ENCODE data around the gene A1CF. TPM values are rescaled to one million over a fixed set of nuclear protein-coding genes. Genes with fewer than 3 reads are reported as not detected.

The A1CF gene
- total and polyA plus RNA-seq, 2 of the 8 experiments (the other 6 are each of a cell fraction or from before 2014, with no cell fraction given): not detected

- TF ChIP-seq TEAD4 (IDR thresholded peaks at IDR 0.05; ENCODE audit: low read depth, low read length) (no peak), TCF12 (IDR thresholded peaks at IDR 0.05; ENCODE audit: low read depth, low read length) (no peak), NANOG (IDR thresholded peaks at IDR 0.05; ENCODE audit: insufficient read depth, low read depth, low read length, poor library complexity, severe bottlenecking) (no peak), CBX5 (IDR thresholded peaks at IDR 0.05; ENCODE audit: low read depth, low read length) (no peak), NRF1 (IDR thresholded peaks at IDR 0.05; ENCODE audit: low read depth, low read length) (no peak), JUN (IDR thresholded peaks at IDR 0.05; ENCODE audit: low read depth, low read length) (no peak), EP300 (IDR thresholded peaks at IDR 0.05; ENCODE audit: borderline replicate concordance in 1 of 2, low read depth in 2 of 2, low read length in 2 of 2) (no peak), BRCA1 (IDR thresholded peaks at IDR 0.05; ENCODE audit: low read depth, low read length) (no peak), MAFK (IDR thresholded peaks at IDR 0.05; ENCODE audit: low read depth, low read length) (no peak)
- POLR2A ChIA-PET (ENCODE audit: partially characterized antibody): no interaction called here
Measured at GRCh38 chr10:50908366-50908765, 22.9 kb upstream of the A1CF start.

More at GRCh38 chr10:50908366-50908765, 22.9 kb upstream of the A1CF start:
- CTCF ChIA-PET (ENCODE audit: partially characterized antibody): interaction anchor here (1.0 to 1.1 kb wide), 2 partner anchors 18 to 26 kb away, joined by 3 read pairs; no protein-coding TSS in a partner anchor
- no peak overlapping the region for H3K14ac ChIP-seq (ENCODE audit: insufficient read length)
- H4K91ac ChIP-seq (replicated peaks; ENCODE audit: insufficient read length, low read length): no peak overlapping the region
- H3K4ac ChIP-seq (replicated peaks; ENCODE audit: insufficient read length, low read depth, low read length): no peak overlapping the region
- H2AK5ac ChIP-seq (ENCODE audit: low read depth, low read length): no peak overlapping the region
- no peak for DNase-seq (ENCODE audit: low read depth in 1 of 2, low spot score in 2 of 2)
- H2BK5ac ChIP-seq (ENCODE audit: low read depth, low read length): no peak overlapping the region
- H3K4me1 ChIP-seq (replicated peaks in 1 of 4; ENCODE audit: control insufficient read depth in 3 of 4, insufficient read depth in 4 of 4, low read length in 3 of 4): no peaks in the 10 kb centered on the region
- H3K9ac ChIP-seq (replicated peaks in 1 of 4; ENCODE audit: extremely low read depth in 1 of 4, low read depth in 3 of 4, low read length in 3 of 4): no peak overlapping the region
- no peak overlapping the region for H3K4me3 ChIP-seq (ENCODE audit: extremely low read depth in 1 of 4, insufficient read depth in 2 of 4, low read depth in 3 of 4, low read length in 4 of 4)
- H2BK12ac ChIP-seq (ENCODE audit: low read depth, low read length): no peak overlapping the region
- H3K79me2 ChIP-seq (ENCODE audit: control insufficient read depth in 1 of 2, insufficient read depth in 2 of 2, low read length in 2 of 2): no peaks in the 10 kb centered on the region
- H3K9me3 ChIP-seq (ENCODE audit: insufficient read depth in 2 of 2, low read depth in 1 of 2, low read length in 1 of 2): no peaks in the 10 kb centered on the region
- H4K8ac ChIP-seq (ENCODE audit: extremely low read depth, insufficient read depth, low read length): no peak overlapping the region
- no peaks in the 10 kb centered on the region for H3K79me1 ChIP-seq (ENCODE audit: low read depth, low read length)
- no peak overlapping the region for H3K23ac ChIP-seq (ENCODE audit: insufficient read length)
- H2BK120ac ChIP-seq (replicated peaks; ENCODE audit: low read depth, low read length): no peak overlapping the region
- no peak for FAIRE-seq
- no peak overlapping the region for H2BK20ac ChIP-seq (ENCODE audit: low read length)
- no peaks in the 10 kb centered on the region for H3K36me3 ChIP-seq (ENCODE audit: control insufficient read depth in 2 of 4, insufficient read depth in 4 of 4, low read length in 3 of 4)
- H2AFZ ChIP-seq (ENCODE audit: low read length): no peak overlapping the region
- no peaks in the 10 kb centered on the region for H4K20me1 ChIP-seq (replicated peaks in 1 of 2; ENCODE audit: control insufficient read depth in 1 of 2, insufficient read depth in 2 of 2, low read length in 2 of 2)
- no peaks in the 10 kb centered on the region for H3K23me2 ChIP-seq (ENCODE audit: low read depth, low read length)
- H4K5ac ChIP-seq (ENCODE audit: insufficient read length, low read depth, low read length): no peak overlapping the region
- WGBS, 2 experiments (ENCODE audit: extremely low coverage in 1 of 2, insufficient coverage in 1 of 2, insufficient read length in 1 of 2, insufficient replicate concordance in 2 of 2, low coverage in 1 of 2, low lambda C conversion rate in 2 of 2, missing lambda C conversion rate in 1 of 2): 85 to 100% methylated on average over 1 to 4 of the region's 4 CpGs
- no peaks in the 10 kb centered on the region for H3K27me3 ChIP-seq (replicated peaks in 1 of 4; ENCODE audit: control insufficient read depth in 3 of 4, extremely low read depth in 1 of 4, insufficient read depth in 3 of 4, low read length in 3 of 4)
- H3K4me2 ChIP-seq (ENCODE audit: insufficient read depth in 1 of 2, low read depth in 2 of 2, low read length in 2 of 2): no peak overlapping the region
- H2BK15ac ChIP-seq (ENCODE audit: low read length): no peak overlapping the region
- H3K56ac ChIP-seq (replicated peaks; ENCODE audit: insufficient read length, low read depth, low read length): no peak overlapping the region
- no peak overlapping the region for H3K27ac ChIP-seq (ENCODE audit: low read depth, low read length)
- H3K18ac ChIP-seq (ENCODE audit: extremely low read depth, low read length): no peak overlapping the region
